Mucosa of descending colon (tissue), 3 donors: Measurements from ENCODE around the gene DOP1B. TPM values are rescaled to one million over a fixed set of nuclear protein-coding genes. Genes with fewer than 3 reads are reported as not detected.

Experiments used
- ATAC-seq: fragments of 200-7000 bp; cut with Tn5 transposase; one replicate; pipeline ENCODE4 v1.9.1; 2020; ENCODE audit warnings: mild to moderate bottlenecking, moderate library complexity
- DNase-seq, 3 donors: peaks; one replicate each; pipeline ENCODE4 v3.0.0-alpha.2; 2020
- H3K36me3 ChIP-seq: fragments of 200-600 bp; one replicate; pipeline ENCODE4 v1.8.0; 2021; ENCODE audit warnings: low read depth, mild to moderate bottlenecking
- H3K4me1 ChIP-seq: fragments of 200-600 bp; one replicate; pipeline ENCODE4 v1.8.0; 2021; ENCODE audit warnings: low read depth, mild to moderate bottlenecking
- H3K4me3 ChIP-seq: fragments of 200-600 bp; one replicate; pipeline ENCODE4 v1.8.0; 2021; ENCODE audit warnings: mild to moderate bottlenecking
- H3K9me3 ChIP-seq: fragments of 200-600 bp; one replicate; pipeline ENCODE4 v1.8.0; 2021; ENCODE audit warnings: mild to moderate bottlenecking
- intact Hi-C, 2 donors: fragments of 100-400 bp; cut with DNase I in 1 of 2; cut with micrococcal nuclease in 1 of 2; formaldehyde crosslinking; loops; one replicate each; pipeline versions ENCODE4 v1.11.0 to v1.11.1; 2022; cut with DNase I, micrococcal nuclease
- total RNA-seq, 3 donors: library from RNA; stranded (reverse); fragmentation: NEBNext Ultra II Directional in 2 of 3; extraction: Animal tissue kit (Norgen Biotek cat#: 25700) in 2 of 3; gene quantifications; one replicate each; pipeline versions ENCODE4 v1.2.1 to v1.2.4, GENCODE V29; 2021 to 2023
- TF ChIP-seq, protein P1 (sequence below): fragments of 200-600 bp; IDR thresholded peaks from one replicate; pipeline ENCODE4 v1.8.0; 2022; ENCODE audit warnings: antibody characterized with exemption, mild to moderate bottlenecking
- donor health status: DM: no; HTN: no; CAD: no; lungs with moderate emphysema.
- donor health status: DM: no; HTN: no; CAD: no.
- donor health status: DM: no; HTN: yes; CAD: no.

Gene DOP1B
- total RNA-seq, 3 donors from 2014 or later = 40.4 to 87.3 (median 73.1) TPM

DNA sequence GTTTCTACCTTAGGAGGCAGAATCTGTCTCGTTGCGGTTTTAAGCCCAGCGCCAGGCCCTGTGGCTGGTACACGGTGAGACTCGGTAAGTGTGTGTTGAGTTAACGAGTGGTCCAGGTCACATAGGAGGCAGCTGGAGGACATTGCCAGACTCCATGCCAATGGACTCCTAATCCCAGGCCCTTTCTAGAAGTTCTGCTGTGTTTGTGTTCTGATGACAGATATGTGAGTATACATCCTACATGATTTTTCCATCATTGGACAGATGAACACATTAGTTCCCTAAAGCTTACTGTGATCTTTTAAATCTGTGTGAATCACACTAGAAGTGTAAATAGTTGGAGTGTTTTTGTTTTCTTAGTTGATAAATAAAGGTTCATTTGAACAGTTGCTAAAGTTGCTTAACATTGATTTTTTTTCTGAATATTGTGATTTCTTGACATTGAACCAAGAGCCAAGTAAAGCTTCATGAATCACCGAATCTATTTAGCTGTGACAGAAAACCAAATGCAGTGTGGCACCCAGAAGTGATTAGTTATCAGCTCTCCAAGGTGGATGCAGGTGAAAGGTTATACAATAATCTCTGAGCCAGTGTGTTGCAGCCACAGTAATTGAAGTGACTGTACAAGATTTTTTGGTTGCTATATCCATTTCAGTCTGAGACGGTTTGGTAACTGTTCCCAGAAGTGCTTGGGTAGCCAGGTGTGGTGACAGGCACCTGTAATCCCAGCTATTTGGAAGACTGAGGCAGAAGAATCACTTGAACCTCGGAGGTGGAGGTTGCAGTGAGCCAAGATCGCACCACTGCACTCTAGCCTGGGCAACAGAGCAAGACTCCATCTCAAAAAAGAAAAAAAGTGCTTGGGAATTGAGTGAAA lies 46.3 kb downstream of the DOP1B start:
- intact Hi-C loops = no loop called here
- Histone ChIP-seq H3K9me3 (no peaks in the 10 kb centered on the region), H3K4me3 (no peak overlapping the region), H3K36me3 (no peaks in the 10 kb centered on the region), H3K4me1 (peaks cover 3% of the 10 kb centered on the region)
- ATAC-seq (no peak), DNase-seq (no peak)
- TF ChIP-seq, protein P1, sequence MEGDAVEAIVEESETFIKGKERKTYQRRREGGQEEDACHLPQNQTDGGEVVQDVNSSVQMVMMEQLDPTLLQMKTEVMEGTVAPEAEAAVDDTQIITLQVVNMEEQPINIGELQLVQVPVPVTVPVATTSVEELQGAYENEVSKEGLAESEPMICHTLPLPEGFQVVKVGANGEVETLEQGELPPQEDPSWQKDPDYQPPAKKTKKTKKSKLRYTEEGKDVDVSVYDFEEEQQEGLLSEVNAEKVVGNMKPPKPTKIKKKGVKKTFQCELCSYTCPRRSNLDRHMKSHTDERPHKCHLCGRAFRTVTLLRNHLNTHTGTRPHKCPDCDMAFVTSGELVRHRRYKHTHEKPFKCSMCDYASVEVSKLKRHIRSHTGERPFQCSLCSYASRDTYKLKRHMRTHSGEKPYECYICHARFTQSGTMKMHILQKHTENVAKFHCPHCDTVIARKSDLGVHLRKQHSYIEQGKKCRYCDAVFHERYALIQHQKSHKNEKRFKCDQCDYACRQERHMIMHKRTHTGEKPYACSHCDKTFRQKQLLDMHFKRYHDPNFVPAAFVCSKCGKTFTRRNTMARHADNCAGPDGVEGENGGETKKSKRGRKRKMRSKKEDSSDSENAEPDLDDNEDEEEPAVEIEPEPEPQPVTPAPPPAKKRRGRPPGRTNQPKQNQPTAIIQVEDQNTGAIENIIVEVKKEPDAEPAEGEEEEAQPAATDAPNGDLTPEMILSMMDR = no peak

DNA sequence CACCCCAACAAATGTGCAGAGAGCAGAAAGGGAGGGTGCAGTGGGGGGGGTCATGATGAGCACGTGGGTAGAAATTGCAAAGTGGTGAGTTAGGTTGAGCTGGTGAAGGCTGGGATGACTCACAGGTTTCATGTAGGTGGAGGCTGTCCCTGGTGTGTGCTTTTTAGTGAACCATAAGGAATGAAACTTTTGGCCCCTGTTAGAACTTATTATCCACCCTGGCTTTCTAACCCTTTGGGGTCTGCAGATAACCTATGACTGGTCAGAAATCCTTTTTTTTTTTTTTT lies 46.9 kb downstream of the DOP1B start:
- H3K36me3 ChIP-seq = no peaks in the 10 kb centered on the region
- H3K4me3 ChIP-seq = no peak overlapping the region
- TF ChIP-seq, protein P1 = no peak
- ATAC-seq (peak; percentile 60), DNase-seq (no peak)
- intact Hi-C loops = no loop called here
- H3K9me3 ChIP-seq = no peaks in the 10 kb centered on the region
- peaks cover 3% of the 10 kb centered on the region for H3K4me1 ChIP-seq

DNA sequence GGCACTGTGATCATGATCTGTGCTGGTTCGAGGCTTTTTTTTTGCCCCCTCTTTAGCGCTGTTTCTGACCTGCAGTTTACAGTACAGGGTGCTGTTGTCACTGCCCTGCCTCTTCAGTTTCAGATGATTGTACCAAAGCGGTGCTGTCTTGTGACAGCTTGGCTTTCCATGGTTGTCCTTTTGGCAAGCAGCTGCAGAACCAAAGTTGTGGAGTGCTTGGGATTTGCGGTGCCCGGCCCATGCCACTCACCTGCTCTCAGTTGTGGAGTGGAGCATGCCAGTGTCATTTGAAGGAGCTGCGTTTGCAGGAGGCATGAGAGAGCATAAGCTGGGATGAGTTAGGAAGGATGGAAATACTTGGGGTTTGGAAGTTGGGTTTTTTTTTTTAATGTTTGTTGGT lies 48.4 kb downstream of the DOP1B start:
- intact Hi-C loops = no loop called here
- Histone ChIP-seq H3K9me3 (no peaks in the 10 kb centered on the region), H3K4me3 (no peak overlapping the region), H3K4me1 (peaks cover 3% of the 10 kb centered on the region), H3K36me3 (no peaks in the 10 kb centered on the region)
- no peak for ATAC-seq
- DNase-seq = no peak
- TF ChIP-seq, protein P1 = no peak

DNA sequence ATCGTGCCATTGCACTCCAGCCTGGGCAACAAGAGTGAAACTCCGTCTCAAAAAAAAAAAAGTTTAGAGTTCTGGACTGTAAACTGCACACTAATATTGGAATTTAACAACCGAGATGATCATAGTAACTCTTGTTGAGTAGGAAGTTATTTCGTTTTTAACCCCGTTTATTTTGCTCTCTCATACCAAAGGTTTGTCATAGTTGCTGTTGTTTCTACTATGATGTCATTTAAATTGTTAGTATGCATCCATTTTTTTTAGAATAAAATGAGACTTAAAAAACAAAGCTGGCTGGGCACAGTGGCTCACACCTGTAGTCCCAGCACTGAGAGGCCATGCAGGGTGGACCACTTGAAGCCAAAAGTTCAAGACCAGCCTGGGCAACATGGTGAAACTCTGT lies 49.3 kb downstream of the DOP1B start:
- ATAC-seq = no peak
- intact Hi-C loops = no loop called here
- H3K36me3 ChIP-seq = no peaks in the 10 kb centered on the region
- no peak overlapping the region for H3K4me3 ChIP-seq
- no peaks in the 10 kb centered on the region for H3K9me3 ChIP-seq
- TF ChIP-seq, protein P1 = no peak
- peaks cover 3% of the 10 kb centered on the region for H3K4me1 ChIP-seq
- no peak for DNase-seq

Other genes with a start within 250 kb of the DOP1B start
- 10 to 100 TPM; 18.9 to 25.7 (median 21.7) TPM for gene SETD4, start 96.3 kb upstream of the DOP1B start, total RNA-seq
- gene CBR1, start 86.8 kb upstream of the DOP1B start, total RNA-seq = 10 to 100 TPM; 68.4 to 76.9 (median 69.5) TPM
- gene CBR3, start 21.7 kb upstream of the DOP1B start, total RNA-seq = 1 to 10 TPM in 2 of 3 donors, under 1 TPM in 1; 0.75 to 5.0 (median 4.1) TPM
- gene MORC3, start 163.4 kb downstream of the DOP1B start, total RNA-seq = 10 to 100 TPM; 27.9 to 42.1 (median 29.9) TPM
- 1 to 10 TPM; 1.4 to 4.7 (median 1.5) TPM for gene CHAF1B, start 228.6 kb downstream of the DOP1B start, total RNA-seq